ENCODE measurements around the gene DFFB.

Gene DFFB

DNA sequence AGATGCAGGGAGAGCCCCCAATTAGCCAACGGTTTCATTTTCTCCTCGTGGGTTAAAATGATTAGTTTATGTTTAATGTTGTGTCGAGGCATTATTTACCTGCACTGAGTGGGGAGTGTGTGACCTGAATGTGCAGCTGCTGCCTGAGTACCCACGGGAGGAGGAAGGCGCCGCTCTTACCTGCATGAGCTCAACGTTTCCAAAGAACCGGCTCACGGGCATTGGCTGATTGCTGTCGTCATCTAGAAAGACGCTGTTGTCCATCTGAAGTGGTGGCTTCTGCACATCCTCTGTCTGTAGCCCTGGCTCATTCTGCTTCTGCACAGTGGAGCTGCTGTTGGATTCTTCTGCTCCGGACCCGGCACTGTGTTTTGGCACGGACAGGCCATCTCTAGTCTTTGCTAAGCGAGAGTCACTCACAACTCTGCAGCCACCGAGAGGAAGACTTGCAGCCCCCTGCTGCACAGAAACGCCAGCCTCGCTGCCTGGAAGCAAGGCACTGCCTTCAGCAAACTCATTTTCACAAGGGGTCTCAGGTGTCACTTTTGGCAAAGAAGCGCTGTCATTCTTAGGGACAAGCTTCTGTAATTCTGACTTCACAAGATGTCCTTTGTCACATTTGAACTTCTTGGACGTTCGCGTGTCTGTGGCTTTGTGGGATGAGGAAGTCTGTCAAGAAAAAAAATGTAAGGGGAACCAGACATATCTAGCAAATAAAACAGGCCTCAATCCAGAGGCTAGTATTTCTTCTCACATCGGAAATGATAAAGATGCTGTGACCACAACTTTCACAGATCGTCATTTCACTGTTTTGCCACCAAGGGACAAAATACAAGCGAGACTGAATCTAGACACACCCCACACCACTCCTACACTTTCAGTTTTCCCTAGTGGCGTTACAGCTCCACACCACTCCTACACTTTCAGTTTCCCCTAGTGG, 33.4 kb downstream of the DFFB start:
- DNase-seq (ENCODE audit: low spot score in 2 of 2): no peak
- Mint-ChIP-seq H3K9me3 (no peaks in the 10 kb centered on the region), H3K4me1 (peaks cover 10% of the 10 kb centered on the region), H3K27ac (no peak overlapping the region), H3K4me3 (no peak overlapping the region), H3K27me3 (no peaks in the 10 kb centered on the region), H3K36me3 (peaks cover 22% of the 10 kb centered on the region)
- ATAC-seq (ENCODE audit: low read depth): no peak

DNA sequence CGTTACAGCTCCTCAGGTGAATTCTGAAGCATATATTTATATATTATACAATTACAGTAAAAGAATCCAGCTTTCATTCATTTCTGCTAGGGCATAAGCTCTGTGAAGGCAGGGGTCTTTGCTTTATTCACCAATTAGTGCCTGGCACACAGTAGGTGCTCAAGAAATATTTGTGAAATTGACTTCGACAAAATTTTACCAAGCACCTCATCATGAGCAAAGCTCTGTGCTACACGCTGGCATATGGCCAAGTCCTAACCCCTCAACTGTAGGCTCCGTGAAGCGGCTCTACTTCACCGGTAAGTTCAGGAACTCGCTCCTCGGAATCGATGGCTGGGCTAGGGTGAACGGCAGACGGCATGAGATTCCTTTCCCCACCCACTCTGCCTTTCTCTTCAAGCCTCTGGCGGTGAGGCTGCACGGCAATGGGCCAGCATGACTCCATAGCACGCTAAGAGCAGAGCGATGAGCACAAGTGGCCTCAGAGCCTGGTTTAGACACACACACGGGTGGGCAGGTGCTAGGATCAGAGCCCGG, 34.1 kb downstream of the DFFB start:
- ATAC-seq (ENCODE audit: low read depth) (no peak), DNase-seq (ENCODE audit: low spot score in 2 of 2) (no peak)
- Mint-ChIP-seq H3K27ac (no peak overlapping the region), H3K4me3 (no peak overlapping the region), H3K36me3 (peaks cover 25% of the 10 kb centered on the region), H3K27me3 (no peaks in the 10 kb centered on the region), H3K9me3 (no peaks in the 10 kb centered on the region), H3K4me1 (peaks cover 13% of the 10 kb centered on the region)

DNA sequence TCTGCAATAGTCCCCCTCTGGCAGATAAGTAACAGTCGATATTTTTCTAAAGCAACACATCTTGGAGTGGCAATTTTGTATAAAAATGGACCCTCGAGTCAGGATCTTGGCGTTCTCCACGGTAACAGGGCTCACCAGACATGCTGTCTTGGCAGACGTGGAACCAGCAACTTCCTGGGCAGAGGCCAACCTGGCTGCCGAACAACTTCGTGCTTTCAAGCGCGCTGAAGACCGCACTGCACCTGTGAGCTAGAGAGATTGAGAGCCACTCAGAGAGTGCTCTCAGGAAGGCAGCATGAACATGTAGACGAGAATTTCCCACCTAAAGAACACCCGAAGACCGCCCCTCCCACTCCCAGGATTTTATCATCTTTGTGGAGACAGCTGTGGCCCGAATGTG, 35.5 kb downstream of the DFFB start:
- DNase-seq (ENCODE audit: low spot score in 2 of 2): no peak
- Mint-ChIP-seq H3K27me3 (no peaks in the 10 kb centered on the region), H3K9me3 (peaks cover 3% of the 10 kb centered on the region), H3K4me3 (no peak overlapping the region), H3K4me1 (peaks cover 17% of the 10 kb centered on the region), H3K27ac (peak overlapping the region; percentile 63), H3K36me3 (peaks cover 29% of the 10 kb centered on the region)
- peak; percentile 29 for ATAC-seq (ENCODE audit: low read depth)

- ATAC-seq (ENCODE audit: low read depth) (peak; percentile 62), DNase-seq (ENCODE audit: low spot score in 2 of 2) (no peak)
- Mint-ChIP-seq H3K9me3 (peaks cover 3% of the 10 kb centered on the region), H3K27me3 (no peaks in the 10 kb centered on the region), H3K4me1 (peaks cover 17% of the 10 kb centered on the region), H3K4me3 (no peak overlapping the region), H3K27ac (peak overlapping the region; percentile 63), H3K36me3 (peaks cover 29% of the 10 kb centered on the region)
Observed at GRCh38 chr1:3893190-3893589, 35.9 kb downstream of the DFFB start.

DNA sequence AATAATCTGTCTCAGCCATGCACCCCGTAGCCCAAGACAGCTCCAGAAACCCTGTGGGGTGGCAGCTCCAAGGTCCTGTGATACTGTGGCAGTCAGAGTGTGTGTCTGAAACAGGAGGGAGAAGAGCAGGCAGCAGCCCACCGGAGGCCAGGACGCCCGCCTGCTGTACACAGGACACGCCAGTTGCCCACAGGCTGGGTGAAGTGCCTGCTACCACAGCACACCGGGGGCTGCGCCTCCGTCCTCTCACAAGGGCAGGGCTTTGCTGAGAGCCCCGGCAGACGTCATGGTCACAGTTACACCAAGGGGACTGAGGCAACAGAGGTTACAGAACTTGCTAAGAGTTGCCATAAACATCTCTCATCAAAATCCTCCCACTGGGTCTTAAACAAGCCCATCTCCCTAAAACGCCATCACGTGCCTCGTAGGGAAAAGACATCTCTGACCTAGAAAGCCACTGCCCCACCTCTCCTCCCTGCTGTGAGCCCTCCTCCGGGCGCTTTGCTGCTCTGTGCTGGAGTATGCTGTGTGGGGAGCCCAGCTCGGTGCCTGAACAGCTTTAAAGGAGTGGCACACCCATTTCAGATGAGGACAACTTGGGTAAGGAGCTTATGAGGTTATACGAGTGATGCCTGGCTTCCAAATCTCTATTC, 37.5 kb downstream of the DFFB start:
- no peak overlapping the region for H3K27ac Mint-ChIP-seq
- H3K9me3 Mint-ChIP-seq: peaks cover 3% of the 10 kb centered on the region
- no peak for ATAC-seq (ENCODE audit: low read depth)
- H3K27me3 Mint-ChIP-seq: no peaks in the 10 kb centered on the region
- H3K36me3 Mint-ChIP-seq: peaks cover 24% of the 10 kb centered on the region
- peaks cover 21% of the 10 kb centered on the region for H3K4me1 Mint-ChIP-seq
- DNase-seq (ENCODE audit: low spot score in 2 of 2): no peak
- H3K4me3 Mint-ChIP-seq: no peak overlapping the region

DNA sequence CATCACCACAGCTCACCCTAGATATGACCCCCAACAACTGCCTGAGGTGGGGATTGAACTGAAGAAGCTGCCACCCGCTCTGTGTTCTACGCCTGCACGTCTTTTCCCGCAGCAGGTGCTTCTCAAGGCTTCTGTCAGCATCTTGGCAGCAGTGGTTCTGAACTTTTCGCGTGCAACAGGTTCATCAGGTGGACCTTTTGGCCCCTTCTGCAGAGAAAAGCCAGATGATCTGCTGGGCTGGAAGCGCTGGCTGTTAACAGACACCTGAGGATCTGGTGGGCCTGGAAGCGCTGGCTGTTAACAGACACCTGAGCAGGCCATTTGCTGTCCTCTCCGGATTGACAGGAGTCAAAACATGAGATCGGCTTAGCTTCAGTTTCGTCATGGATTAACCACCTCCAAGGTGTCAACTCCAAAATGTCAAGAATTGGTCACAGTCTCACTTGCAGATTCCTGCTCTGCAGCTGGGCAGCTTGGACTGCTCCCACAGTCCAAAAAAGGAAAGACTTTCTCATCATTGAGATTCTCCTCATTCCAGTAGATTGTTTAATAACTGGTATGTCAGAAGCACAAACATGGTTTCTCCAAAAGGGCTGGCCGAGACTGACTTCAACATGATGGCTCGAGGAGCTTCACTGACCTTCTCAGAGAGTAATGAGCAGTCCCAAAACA, 38.1 kb downstream of the DFFB start:
- ATAC-seq (ENCODE audit: low read depth): no peak
- Mint-ChIP-seq H3K4me1 (peaks cover 21% of the 10 kb centered on the region), H3K27ac (no peak overlapping the region), H3K4me3 (no peak overlapping the region), H3K36me3 (peaks cover 21% of the 10 kb centered on the region), H3K9me3 (peaks cover 3% of the 10 kb centered on the region), H3K27me3 (no peaks in the 10 kb centered on the region)
- no peak for DNase-seq (ENCODE audit: low spot score in 2 of 2)

DNA sequence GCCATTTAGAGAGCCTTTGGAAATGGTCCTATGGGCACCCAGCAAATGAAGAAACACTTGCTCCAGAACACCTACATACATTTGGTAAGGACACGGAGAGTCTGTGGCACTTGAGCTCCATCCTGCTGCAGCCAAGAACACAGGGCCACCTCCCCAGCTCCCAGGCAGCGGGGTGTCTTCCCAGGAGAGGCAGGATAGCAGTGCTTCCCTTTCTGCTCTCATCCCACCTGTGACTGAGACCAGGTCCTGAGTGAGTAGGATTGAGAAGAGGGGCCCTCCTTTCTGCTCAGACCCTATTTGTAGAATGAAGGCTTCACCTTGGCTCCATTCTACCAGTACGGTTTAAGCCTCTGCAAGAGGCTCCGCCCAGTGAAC, 38.7 kb downstream of the DFFB start:
- ATAC-seq (ENCODE audit: low read depth) (no peak), DNase-seq (ENCODE audit: low spot score in 2 of 2) (no peak)
- peaks cover 3% of the 10 kb centered on the region for H3K9me3 Mint-ChIP-seq
- peaks cover 21% of the 10 kb centered on the region for H3K4me1 Mint-ChIP-seq
- no peak overlapping the region for H3K4me3 Mint-ChIP-seq
- peaks cover 21% of the 10 kb centered on the region for H3K36me3 Mint-ChIP-seq
- H3K27me3 Mint-ChIP-seq: no peaks in the 10 kb centered on the region
- no peak overlapping the region for H3K27ac Mint-ChIP-seq

DNA sequence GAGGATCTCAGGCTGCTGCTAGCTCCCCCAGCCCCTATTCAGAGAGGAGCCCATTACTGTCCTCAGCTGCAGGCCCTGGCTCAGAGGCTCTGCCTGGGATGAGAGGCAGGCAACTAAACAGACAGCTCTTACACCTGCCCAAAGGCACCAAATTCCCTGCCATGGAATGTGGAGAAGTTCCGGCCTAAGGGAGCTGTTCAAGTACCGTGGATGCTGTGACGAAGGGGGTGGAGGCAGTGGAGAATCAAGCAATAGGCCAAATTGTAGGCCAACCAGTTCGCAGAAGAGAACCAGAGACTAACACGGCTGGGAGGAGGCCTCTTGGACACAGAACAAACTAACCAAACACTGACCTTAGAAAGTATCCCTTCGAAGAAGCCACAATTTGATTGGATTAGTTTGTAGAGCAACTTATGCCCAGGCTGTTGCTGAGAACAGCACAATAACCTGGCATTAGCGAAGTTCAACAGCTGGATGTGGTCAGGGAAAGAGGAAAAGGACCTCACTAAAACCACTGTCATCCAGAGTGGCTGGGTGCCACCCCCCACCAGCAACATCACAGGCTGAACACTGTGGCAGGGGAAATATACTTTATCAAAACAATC, 39.2 kb downstream of the DFFB start:
- Mint-ChIP-seq H3K27ac (no peak overlapping the region), H3K4me1 (peaks cover 21% of the 10 kb centered on the region), H3K36me3 (peaks cover 21% of the 10 kb centered on the region), H3K27me3 (no peaks in the 10 kb centered on the region), H3K4me3 (no peak overlapping the region), H3K9me3 (peaks cover 3% of the 10 kb centered on the region)
- DNase-seq (ENCODE audit: low spot score in 2 of 2) (no peak), ATAC-seq (ENCODE audit: low read depth) (no peak)

- ATAC-seq (ENCODE audit: low read depth) (no peak), DNase-seq (ENCODE audit: low spot score in 2 of 2) (no peak)
- peaks cover 19% of the 10 kb centered on the region for H3K36me3 Mint-ChIP-seq
- peaks cover 14% of the 10 kb centered on the region for H3K4me1 Mint-ChIP-seq
- H3K4me3 Mint-ChIP-seq: no peak overlapping the region
- no peak overlapping the region for H3K27ac Mint-ChIP-seq
- H3K27me3 Mint-ChIP-seq: no peaks in the 10 kb centered on the region
- H3K9me3 Mint-ChIP-seq: peaks cover 3% of the 10 kb centered on the region
Observed at GRCh38 chr1:3898475-3898735, 41.1 kb downstream of the DFFB start.

- H3K4me1 Mint-ChIP-seq: peaks cover 12% of the 10 kb centered on the region
- no peaks in the 10 kb centered on the region for H3K27me3 Mint-ChIP-seq
- H3K9me3 Mint-ChIP-seq: peaks cover 3% of the 10 kb centered on the region
- ATAC-seq (ENCODE audit: low read depth) (no peak), DNase-seq (ENCODE audit: low spot score in 2 of 2) (no peak)
- no peak overlapping the region for H3K27ac Mint-ChIP-seq
- H3K36me3 Mint-ChIP-seq: peaks cover 17% of the 10 kb centered on the region
- H3K4me3 Mint-ChIP-seq: peak overlapping the region; percentile 96
Observed at GRCh38 chr1:3898994-3899753, 41.9 kb downstream of the DFFB start.

GRCh38 chr1:3899754-3900149, 42.5 kb downstream of the DFFB start:
- H3K36me3 Mint-ChIP-seq: peaks cover 17% of the 10 kb centered on the region
- DNase-seq (ENCODE audit: low spot score in 2 of 2) (no peak), ATAC-seq (ENCODE audit: low read depth) (no peak)
- H3K27me3 Mint-ChIP-seq: no peaks in the 10 kb centered on the region
- peak overlapping the region; percentile 88 for H3K27ac Mint-ChIP-seq
- peak overlapping the region; percentile 96 for H3K4me3 Mint-ChIP-seq
- H3K4me1 Mint-ChIP-seq: peaks cover 12% of the 10 kb centered on the region
- H3K9me3 Mint-ChIP-seq: peaks cover 3% of the 10 kb centered on the region

DNA sequence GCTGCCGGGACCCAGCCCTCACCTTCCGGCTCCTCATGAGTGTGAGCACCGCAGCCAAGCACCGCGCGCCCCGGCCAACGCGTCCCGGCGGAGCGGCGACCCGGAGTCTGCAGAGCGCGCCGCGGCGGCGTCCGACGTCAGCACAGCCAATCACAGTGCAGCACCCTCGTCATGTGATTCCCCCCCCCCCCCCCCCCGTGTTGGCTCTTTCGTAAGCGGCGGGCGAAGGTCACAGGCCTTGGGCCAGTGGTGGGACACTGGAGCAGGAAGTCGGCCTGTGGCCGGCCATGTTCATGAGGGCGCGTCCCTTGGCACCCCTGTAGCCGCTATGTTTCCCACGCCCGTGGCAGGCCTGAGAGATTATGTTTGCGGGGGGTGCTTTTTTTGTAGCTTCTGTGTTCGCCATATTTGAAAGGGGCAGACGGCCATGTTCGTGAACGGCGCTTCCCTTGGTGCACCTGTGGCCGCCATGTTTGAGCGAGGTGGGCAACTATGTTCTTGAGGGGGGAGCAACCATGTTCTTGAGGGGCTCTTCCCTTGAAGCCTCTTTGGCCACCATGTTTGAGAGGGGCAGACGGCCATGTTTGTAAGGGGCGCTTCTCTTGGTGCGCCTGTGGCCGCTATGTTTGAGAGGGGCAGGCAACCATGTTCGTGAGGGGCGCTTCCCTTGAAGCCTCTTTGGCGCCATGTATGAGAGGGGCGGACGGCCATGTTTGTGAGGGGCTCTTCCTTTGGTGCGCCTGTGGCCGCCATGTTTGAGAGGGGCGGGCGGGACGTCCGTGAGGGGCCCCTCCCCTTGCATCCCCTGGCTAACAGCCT, 43.1 kb downstream of the DFFB start, which contains the start of gene C1orf174:
TSS of gene C1orf174 (minus strand) at position 123 of the 819 bp plus-strand sequence. CDS start at position 37, 86 bp downstream.
- Mint-ChIP-seq H3K36me3 (peaks cover 17% of the 10 kb centered on the region), H3K27me3 (no peaks in the 10 kb centered on the region), H3K4me3 (peak within 1 kb of the TSS; percentile 96), H3K9me3 (peaks cover 3% of the 10 kb centered on the region), H3K27ac (peak within 1 kb of the TSS; percentile 88), H3K4me1 (peaks cover 12% of the 10 kb centered on the region)
- DNase-seq (ENCODE audit: low spot score in 2 of 2) (peak; percentile 81 to 91), ATAC-seq (ENCODE audit: low read depth) (peak; percentile 78)
